HG03196 (cell line): ENCODE data around the gene DLG2.
"Not testable (repeated sequence)": the region's sequence is repeated elsewhere in the genome, so short reads cannot be mapped to it uniquely, and the experiment has no call there.

ENCODE experiments used
- ATAC-seq: cut with Tn5 transposase; IDR thresholded peaks from one replicate; pipeline ENCODE4 v1.9.1; 2021; ENCODE audit not compliant: unreplicated experiment

The DLG2 gene

GRCh38 chr11:83630211-83630610 lies 1996.9 kb downstream of the DLG2 start:
- ATAC-seq: no peak

DNA sequence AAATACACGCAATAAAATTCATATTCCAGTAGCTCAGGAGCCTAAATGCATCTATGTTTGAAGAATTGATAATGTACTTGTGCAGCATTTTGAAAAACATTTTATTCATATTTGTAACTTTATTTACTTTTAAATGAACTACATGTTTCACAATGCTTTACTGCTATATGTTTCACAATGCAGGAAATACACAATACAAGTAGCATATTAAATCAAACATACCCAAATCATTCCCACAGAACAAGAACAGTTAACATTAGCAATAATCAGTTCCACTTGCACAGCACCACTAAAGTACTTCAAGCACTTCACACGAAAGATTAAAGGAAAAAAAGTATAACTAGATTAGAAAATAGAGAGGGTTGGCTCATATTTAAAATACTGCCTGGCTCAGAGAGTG lies 1997.4 kb downstream of the DLG2 start:
- no peak for ATAC-seq

- no peak for ATAC-seq
Measured at GRCh38 chr11:83628622-83629355, 1998.4 kb downstream of the DLG2 start.

- no peak for ATAC-seq
Measured at GRCh38 chr11:83625336-83625735, 2001.8 kb downstream of the DLG2 start.

GRCh38 chr11:83617671-83618070 lies 2009.5 kb downstream of the DLG2 start:
- ATAC-seq: no peak

- peak; percentile 28 for ATAC-seq
Measured at GRCh38 chr11:83613767-83614121, 2013.4 kb downstream of the DLG2 start.

DNA sequence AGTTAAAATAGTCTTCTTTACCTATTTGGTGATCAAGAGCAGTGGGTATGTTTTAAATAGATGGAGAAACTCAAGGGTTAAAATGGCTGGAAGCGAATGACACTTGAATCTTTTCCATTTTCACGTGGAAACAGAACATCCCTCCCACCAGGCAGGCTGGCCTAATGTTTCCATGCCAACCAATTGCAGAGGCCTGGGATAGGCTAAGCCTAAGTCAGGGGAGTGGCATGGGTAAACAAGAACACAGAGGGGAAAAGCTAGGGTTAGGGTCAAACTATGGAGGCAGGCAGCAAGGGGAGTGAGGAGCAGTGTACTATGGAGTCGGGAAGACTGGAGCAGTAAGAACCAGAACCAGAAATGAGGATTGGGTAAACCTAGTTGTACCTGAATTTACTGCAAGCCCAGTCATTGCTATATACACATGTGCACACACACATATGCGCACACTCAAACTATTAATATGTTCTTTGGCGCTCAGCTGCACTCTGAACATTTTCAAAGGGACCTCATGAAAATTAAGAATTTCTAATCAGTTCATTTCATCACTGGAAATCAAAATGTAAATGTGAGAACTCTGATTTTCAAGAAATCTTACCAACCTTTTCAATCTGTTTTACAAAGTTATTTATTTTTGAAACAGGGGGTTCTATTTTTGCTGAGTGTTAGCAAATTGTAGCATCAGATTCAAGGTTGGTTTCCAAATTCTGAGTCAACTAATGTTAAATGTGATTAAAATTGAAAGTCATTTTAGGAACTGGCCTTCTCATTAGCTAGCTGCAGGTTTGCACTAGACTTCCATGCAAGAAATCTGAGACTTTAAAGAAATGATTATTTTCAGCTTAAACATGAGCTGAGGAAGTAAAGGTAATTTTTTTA lies 2014.0 kb downstream of the DLG2 start:
- peak; percentile 79 for ATAC-seq

DNA sequence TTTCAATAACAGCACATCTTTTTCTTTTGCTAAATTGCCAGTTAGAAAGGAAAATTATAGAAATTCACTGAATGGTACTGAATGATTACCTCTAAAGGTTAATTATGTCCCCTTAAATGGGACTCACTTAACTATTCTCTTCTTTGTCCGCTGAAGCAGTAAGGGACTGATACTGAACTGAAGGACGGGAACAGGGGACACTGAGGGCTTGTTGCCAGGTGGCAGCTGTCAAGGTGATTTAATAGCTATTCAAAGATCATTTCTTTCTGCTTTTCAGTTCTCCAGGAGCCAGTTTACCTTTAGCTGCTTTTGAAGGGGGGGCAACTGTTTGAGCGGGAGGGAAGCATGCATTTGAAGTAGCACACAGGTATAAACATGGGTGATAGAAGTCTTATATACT lies 2015.5 kb downstream of the DLG2 start:
- ATAC-seq: no peak

DNA sequence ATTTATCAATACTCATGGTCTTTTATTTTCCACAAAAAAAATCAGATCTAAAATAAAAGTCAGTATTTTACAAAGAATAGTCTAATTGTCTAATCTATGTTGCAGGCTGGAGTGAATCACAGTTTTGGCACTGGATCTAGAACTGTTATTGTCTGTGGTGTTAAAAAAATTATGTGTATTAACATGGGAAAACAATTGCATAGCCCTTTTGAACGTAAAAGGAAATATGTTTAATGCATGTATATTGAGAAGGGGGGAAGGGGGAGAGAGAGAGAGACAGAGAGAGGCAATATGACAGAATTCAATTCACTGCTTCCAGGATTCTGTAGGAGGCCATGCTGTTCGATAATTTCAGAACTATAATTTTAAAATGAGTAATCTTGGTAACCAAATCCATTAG lies 2016.1 kb downstream of the DLG2 start:
- no peak for ATAC-seq

GRCh38 chr11:83609191-83609590 lies 2018.0 kb downstream of the DLG2 start:
- ATAC-seq: no peak

GRCh38 chr11:83608571-83608970 lies 2018.6 kb downstream of the DLG2 start:
- no peak for ATAC-seq

DNA sequence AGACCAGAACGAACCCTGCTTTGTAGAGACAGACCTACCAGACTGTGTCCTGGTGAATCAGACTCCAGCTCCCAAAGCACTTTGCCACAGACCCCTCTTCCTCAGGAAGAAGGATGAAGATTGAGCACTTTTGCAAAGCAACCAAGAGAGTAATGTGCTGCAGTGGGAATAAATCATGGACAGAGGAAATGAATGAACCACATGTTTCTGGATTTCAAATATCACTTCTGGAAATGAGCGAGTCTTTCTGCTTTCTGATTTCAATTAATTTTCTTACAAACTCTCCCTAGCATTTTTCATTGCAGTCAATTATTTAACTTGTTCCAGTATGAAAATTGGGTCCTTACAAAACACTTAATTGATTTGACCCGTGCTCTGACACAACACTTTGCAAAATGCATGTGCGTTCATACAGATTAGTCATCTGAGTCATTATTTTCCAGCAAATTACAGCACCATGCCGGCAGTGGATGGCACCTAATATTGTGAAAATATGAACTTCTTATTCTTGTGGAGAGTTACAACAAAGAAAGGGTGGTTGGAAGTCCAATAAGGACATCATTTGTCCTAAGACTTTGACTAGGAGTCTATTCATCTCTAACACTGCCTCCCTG lies 2025.1 kb downstream of the DLG2 start:
- no peak for ATAC-seq

- no peak for ATAC-seq
Measured at GRCh38 chr11:83601201-83601913, 2025.8 kb downstream of the DLG2 start.

- no peak for ATAC-seq
Measured at GRCh38 chr11:83600661-83601060, 2026.5 kb downstream of the DLG2 start.

- no peak for ATAC-seq
Measured at GRCh38 chr11:83599066-83599465, 2028.1 kb downstream of the DLG2 start.

- not testable (repeated sequence) for ATAC-seq
Measured at GRCh38 chr11:83587797-83588196, 2039.3 kb downstream of the DLG2 start.

DNA sequence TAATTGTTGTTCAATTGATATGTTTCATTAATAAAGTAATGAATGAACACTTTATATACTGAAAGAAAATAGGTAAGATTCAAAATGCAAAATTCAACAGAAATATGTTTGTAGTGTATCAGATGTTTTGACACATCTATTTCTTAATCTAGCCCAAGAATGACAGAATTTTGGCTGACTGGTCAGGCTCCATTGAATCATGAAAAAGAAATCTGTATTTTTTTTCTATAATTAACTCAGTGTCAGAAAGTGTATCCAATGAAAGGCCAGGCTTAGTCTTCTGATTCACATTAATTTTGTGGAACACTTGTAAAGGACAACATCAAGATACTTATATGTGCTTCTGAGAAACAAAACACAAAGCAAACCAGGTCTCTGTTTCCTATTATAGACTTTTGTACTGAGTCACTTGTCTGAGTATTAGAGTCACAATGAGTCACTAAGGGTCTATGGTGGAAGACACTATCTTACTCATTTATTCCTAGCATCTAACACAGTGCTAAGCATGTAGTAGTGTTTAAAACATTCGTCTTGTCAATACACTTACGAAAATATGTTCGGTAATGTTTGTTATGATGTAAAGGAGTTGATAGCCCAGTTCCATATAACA lies 2043.3 kb downstream of the DLG2 start:
- peak; percentile 99 for ATAC-seq

DNA sequence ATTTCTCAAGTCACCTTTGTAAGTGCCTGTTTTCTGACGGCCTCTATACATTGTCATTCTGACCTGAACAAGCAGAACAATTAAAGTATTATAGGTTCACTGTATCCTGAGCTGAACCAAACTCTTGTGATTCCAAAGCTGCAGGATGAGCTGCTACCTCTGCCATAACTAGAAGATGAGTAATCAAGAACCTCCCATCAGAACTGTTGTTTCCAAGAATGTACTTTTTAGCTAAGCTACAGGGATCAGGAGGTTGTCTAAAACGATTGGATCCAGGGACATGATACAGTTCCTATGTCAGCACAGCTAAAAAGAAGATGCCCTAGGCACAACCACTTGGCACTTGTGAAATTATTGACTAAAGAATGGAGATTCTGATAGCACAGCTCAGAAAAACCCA lies 2052.6 kb downstream of the DLG2 start:
- no peak for ATAC-seq

DNA sequence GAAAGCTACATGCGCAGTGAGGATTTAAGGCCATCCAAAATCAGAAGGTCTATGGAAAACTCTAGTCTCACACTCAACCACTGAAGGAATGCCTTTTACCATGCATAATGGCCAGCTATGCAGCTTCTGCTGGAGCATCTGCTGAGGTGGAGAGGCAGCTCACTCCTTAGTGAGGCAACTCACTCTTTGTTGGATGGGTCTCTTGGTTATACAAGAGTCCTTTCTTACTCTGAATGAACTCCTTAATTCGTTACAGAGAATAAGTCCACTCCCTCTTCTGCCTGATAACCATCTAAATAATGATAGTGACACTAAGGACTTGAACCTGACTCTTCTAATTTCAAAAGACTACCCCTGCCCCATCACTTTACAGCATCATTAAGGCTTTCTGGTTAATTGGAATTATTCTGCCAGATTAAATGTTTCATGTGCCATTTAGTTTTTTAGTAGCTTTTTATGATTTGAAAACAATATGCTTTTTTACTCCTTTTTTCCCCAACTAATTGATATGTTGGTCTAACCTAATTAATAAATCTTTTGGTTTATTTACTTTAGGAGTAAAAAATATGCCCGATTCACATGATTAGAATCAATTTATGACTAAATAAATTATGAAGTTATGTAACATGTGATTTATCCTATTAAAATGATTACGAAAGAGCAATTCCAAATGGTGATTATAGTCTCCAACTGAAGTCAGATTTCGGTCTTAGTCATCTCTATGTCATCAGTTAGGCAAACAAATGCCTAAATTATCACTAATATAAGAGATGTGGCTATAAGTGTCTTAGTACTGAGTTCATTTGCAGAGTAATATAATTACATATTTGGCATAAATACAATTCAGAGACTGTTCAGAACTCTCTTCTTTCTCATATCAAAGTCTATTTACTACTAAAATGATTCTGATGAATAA lies 2054.3 kb downstream of the DLG2 start:
- no peak for ATAC-seq

- no peak for ATAC-seq
Measured at GRCh38 chr11:83571302-83571701, 2055.8 kb downstream of the DLG2 start.
